Fibroblast of lung (primary cell): Measurements from ENCODE around the gene EFS.

Experiments
- CTCF ChIP-seq, 2 donors: IDR thresholded peaks in 1 of 2; conservative IDR thresholded peaks in 1 of 2; 1 replicate in 1 of 2; 2 replicates in 1 of 2; pipeline ENCODE4 v1.5.1; 2011 to 2012; ENCODE audit warnings: low read length in 2 of 2, control low read depth in 1 of 2, inconsistent platforms in 1 of 2, low read depth in 1 of 2, mild to moderate bottlenecking in 1 of 2
- EZH2 ChIP-seq: IDR thresholded peaks from 2 replicates; pipeline ENCODE4 v1.5.1; 2012; ENCODE audit warnings: low read length, control low read depth, mild to moderate bottlenecking; ENCODE audit errors: missing control alignments

- no peak for TF ChIP-seq CTCF (conservative IDR thresholded peaks at IDR 0.05 in 1 of 2, IDR thresholded peaks at IDR 0.05 in 1 of 2; ENCODE audit: low read depth in 1 of 2, low read length in 2 of 2)
- TF ChIP-seq EZH2: no peak
Observed at GRCh38 chr14:23411563-23412525, 46.9 kb upstream of the EFS start.
